K562 (cell line): ENCODE data around the gene MBD4. TPM values are rescaled to one million over a fixed set of nuclear protein-coding genes. Genes with fewer than 3 reads are reported as not detected.
A peak's percentile ranks its signal among the peaks of the same experiment; 100 is the strongest.

ENCODE experiments used
- DDX20 ChIP-seq: fragments of 450-650 bp; IDR thresholded peaks from 2 replicates; pipeline ENCODE4 v1.6.1; 2016; ENCODE audit warnings: missing genetic modification characterization, low read depth, mild to moderate bottlenecking, missing compliant biosample characterization, moderate library complexity
- HDAC2 ChIP-seq: fragments of 450-650 bp; IDR thresholded peaks from 2 replicates; pipeline ENCODE4 v1.6.1; 2016; ENCODE audit warnings: mild to moderate bottlenecking
- HIVEP1 ChIP-seq: fragments of 250-450 bp; sonication (Bioruptor Pico); IDR thresholded peaks from 2 replicates; pipeline ENCODE4 v1.4.0; 2020; ENCODE audit warnings: mild to moderate bottlenecking
- KLF6 ChIP-seq: fragments of 250-450 bp; sonication (Bioruptor Pico); IDR thresholded peaks from 2 replicates; pipeline ENCODE4 v1.4.0; 2020; ENCODE audit warnings: mild to moderate bottlenecking, moderate library complexity, borderline replicate concordance
- MTF1 ChIP-seq: fragments of 250-450 bp; sonication (Bioruptor Pico); IDR thresholded peaks from 2 replicates; pipeline ENCODE4 v1.9.0; 2021; ENCODE audit warnings: moderate library complexity, mild to moderate bottlenecking, inconsistent platforms, borderline replicate concordance
- NCOA1 ChIP-seq: fragments of 450-650 bp; IDR thresholded peaks from 2 replicates; pipeline ENCODE4 v1.6.1; 2016; ENCODE audit warnings: low read depth
- NELFE ChIP-seq: IDR thresholded peaks from 2 replicates; pipeline ENCODE4 v1.6.1; 2011; ENCODE audit warnings: mild to moderate bottlenecking; ENCODE audit not compliant: insufficient read depth, insufficient read length
- NEUROD1 ChIP-seq: fragments of 150-350 bp; IDR thresholded peaks from 2 replicates; pipeline ENCODE4 v1.6.1; 2014; ENCODE audit warnings: borderline replicate concordance, low read length, low read depth; ENCODE audit not compliant: partially characterized antibody
- NR1H2 ChIP-seq: sonication (generic); formaldehyde crosslinking; IDR thresholded peaks from 2 replicates; pipeline ENCODE4 v1.4.0; 2020; ENCODE audit warnings: mild to moderate bottlenecking, missing genetic modification reagents
- PRPF4 ChIP-seq: fragments of 200-400 bp; formaldehyde crosslinking; IDR thresholded peaks from one replicate; pipeline ENCODE4 v1.6.1; 2017; ENCODE audit warnings: low read length, low read depth, mild to moderate bottlenecking; ENCODE audit not compliant: insufficient read depth, poor library complexity, severe bottlenecking
- RAD51 ChIP-seq: fragments of 450-650 bp; IDR thresholded peaks from 2 replicates; pipeline ENCODE4 v1.7.1; 2016; ENCODE audit warnings: low read depth, mild to moderate bottlenecking, borderline replicate concordance
- TBP ChIP-seq: optimal IDR thresholded peaks from 2 replicates; pipeline ENCODE3; 2011; ENCODE audit warnings: low read depth, low read length, improper control_type of control experiment
- TCFL5 ChIP-seq: fragments of 250-450 bp; sonication (Bioruptor Pico); conservative IDR thresholded peaks from 2 replicates; pipeline ENCODE4 v1.6.1; 2021; ENCODE audit warnings: mild to moderate bottlenecking, moderate library complexity, matching md5 sums
- TEAD4 ChIP-seq, 2 experiments: sonication (generic) in 1 of 2; formaldehyde crosslinking in 1 of 2; IDR thresholded peaks; 2 replicates each; pipeline versions ENCODE4 v1.6.1 to v1.8.0; 2012 to 2022; ENCODE audit warnings: borderline replicate concordance in 1 of 2, inconsistent platforms in 1 of 2, low read length in 1 of 2, mild to moderate bottlenecking in 1 of 2, missing genetic modification reagents in 1 of 2
- ZNF143 ChIP-seq: sonication (generic); formaldehyde crosslinking; IDR thresholded peaks from 2 replicates; pipeline ENCODE4 v1.9.0; 2022; ENCODE audit warnings: mild to moderate bottlenecking, missing genetic modification reagents
- ZNF197 ChIP-seq: fragments of 200-800 bp; sonication (Bioruptor generic); IDR thresholded peaks from 2 replicates; pipeline ENCODE4 v1.6.1; 2016; ENCODE audit warnings: low read depth, missing genetic modification characterization, missing compliant biosample characterization
- ZNF274 ChIP-seq: IDR thresholded peaks from 2 replicates; pipeline ENCODE4 v1.6.1; 2011; ENCODE audit warnings: low read depth, mild to moderate bottlenecking, low read length, moderate library complexity, borderline replicate concordance
- ZNF668 ChIP-seq: fragments of 250-450 bp; sonication (Bioruptor Pico); IDR thresholded peaks from 2 replicates; pipeline ENCODE4 v1.8.0; 2022; ENCODE audit warnings: mild to moderate bottlenecking, inconsistent platforms
- ZNF764 ChIP-seq: fragments of 250-450 bp; sonication (Bioruptor Pico); IDR thresholded peaks from 2 replicates; pipeline ENCODE4 v1.4.0; 2020; ENCODE audit warnings: low read depth, mild to moderate bottlenecking, moderate library complexity
- ZNF79 ChIP-seq: fragments of 250-450 bp; sonication (Bioruptor Pico); IDR thresholded peaks from 2 replicates; pipeline ENCODE4 v1.4.0; 2020; ENCODE audit warnings: low read depth, mild to moderate bottlenecking, moderate library complexity
- ZNF830 ChIP-seq: fragments of 250-450 bp; sonication (Bioruptor Pico); IDR thresholded peaks from 2 replicates; pipeline ENCODE4 v1.5.0; 2021; ENCODE audit warnings: mild to moderate bottlenecking
- polyA plus RNA-seq, 8 experiments: library from polyadenylated mRNA; depleted of rRNA in 4 of 8; stranded (reverse) in 5 of 8; unstranded in 3 of 8; fragments of >200 nt; fragmentation: Nextera tagmentation in 2 of 8; fragmentation: Illumina TruSeq in 1 of 8; extraction: Ambion mirVana in 2 of 8; extraction: Trizol in 1 of 8; gene quantifications; 2 replicates each; pipeline versions ENCODE4 v1.2.1 to v1.2.3, GENCODE V29; 2011 to 2014; ENCODE audit warnings: inconsistent platforms in 1 of 8, missing spikeins in 1 of 8
- total RNA-seq, 7 experiments: library from RNA; depleted of rRNA in 6 of 7; stranded (reverse); fragments of >200 nt in 6 of 7; fragmentation: Illumina TruSeq in 2 of 7; extraction: Trizol in 2 of 7; gene quantifications; 2 replicates each; pipeline versions ENCODE4 v1.2.1 to v1.2.3, GENCODE V29; 2011 to 2021; ENCODE audit warnings: low replicate concordance in 1 of 7
- TF ChIP-seq, protein P1 (sequence below): fragments of 150-350 bp; conservative IDR thresholded peaks from 2 replicates; pipeline ENCODE4 v1.6.1; 2014; ENCODE audit warnings: low read length
- TF ChIP-seq, protein P2 (sequence below): fragments of 450-650 bp; IDR thresholded peaks from 2 replicates; pipeline ENCODE4 v1.6.1; 2018; ENCODE audit not compliant: partially characterized antibody
- TF ChIP-seq, protein P3 (sequence below): sonication (generic); formaldehyde crosslinking; IDR thresholded peaks from 2 replicates; pipeline ENCODE4 v1.9.0; 2022; ENCODE audit warnings: mild to moderate bottlenecking, missing genetic modification reagents

The MBD4 gene
- total and polyA plus RNA-seq, 9 of the 15 experiments (the other 6 are each of a cell fraction or from before 2014, with no cell fraction given) = 13.3 to 63.9 (median 39.0) TPM

DNA sequence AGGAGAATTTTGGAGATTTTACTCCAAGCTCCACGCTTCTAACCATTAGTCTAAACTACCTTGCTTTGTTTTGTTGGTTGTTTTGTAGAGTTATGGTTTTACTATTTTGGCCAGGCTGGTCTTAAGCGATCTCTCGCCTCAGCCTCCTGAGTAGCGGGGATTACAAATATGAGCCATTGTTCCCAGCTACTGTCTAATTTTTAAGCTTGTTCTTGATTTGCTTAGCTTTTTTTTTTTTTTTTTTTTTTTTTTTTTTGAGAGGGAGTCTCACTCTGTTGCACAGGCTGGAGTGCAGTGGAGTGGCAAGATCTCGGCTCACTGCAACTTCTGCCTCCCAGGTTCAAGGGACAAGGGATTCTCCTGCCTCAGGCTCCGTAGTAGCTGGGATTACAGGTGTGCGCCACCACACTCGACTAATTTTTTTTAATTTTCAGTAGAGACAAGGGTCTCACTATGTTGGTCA, 39.8 kb downstream of the MBD4 start (continued):
- TF ChIP-seq HIVEP1 (CRISPR knock-in tag) (no peak), PRPF4 (no peak), ZNF79 (CRISPR knock-in tag) (no peak), KLF6 (CRISPR knock-in tag) (no peak), ZNF197 (0 out of 2 replicates have a peak, but pooled peaks have one; percentile 55), TCFL5 (CRISPR knock-in tag) (no peak), TBP (peak; percentile 97), ZNF274 (no peak), NR1H2 (CRISPR knock-in tag) (no peak), DDX20 (tag) (no peak), NCOA1 (no peak), NEUROD1 (no peak), ZNF668 (no peak), ZNF830 (no peak), NELFE (no peak), ZNF764 (CRISPR knock-in tag) (no peak), MTF1 (CRISPR knock-in tag) (no peak), TEAD4 (IDR thresholded peaks at IDR 0.05; ENCODE audit: low read length) (peak; percentile 64), TEAD4 (CRISPR knock-in tag; IDR thresholded peaks at IDR 0.05; ENCODE audit: borderline replicate concordance) (no peak), RAD51 (no peak), HDAC2 (no peak), ZNF143 (CRISPR knock-in tag) (no peak)
- TF ChIP-seq, protein P1, sequence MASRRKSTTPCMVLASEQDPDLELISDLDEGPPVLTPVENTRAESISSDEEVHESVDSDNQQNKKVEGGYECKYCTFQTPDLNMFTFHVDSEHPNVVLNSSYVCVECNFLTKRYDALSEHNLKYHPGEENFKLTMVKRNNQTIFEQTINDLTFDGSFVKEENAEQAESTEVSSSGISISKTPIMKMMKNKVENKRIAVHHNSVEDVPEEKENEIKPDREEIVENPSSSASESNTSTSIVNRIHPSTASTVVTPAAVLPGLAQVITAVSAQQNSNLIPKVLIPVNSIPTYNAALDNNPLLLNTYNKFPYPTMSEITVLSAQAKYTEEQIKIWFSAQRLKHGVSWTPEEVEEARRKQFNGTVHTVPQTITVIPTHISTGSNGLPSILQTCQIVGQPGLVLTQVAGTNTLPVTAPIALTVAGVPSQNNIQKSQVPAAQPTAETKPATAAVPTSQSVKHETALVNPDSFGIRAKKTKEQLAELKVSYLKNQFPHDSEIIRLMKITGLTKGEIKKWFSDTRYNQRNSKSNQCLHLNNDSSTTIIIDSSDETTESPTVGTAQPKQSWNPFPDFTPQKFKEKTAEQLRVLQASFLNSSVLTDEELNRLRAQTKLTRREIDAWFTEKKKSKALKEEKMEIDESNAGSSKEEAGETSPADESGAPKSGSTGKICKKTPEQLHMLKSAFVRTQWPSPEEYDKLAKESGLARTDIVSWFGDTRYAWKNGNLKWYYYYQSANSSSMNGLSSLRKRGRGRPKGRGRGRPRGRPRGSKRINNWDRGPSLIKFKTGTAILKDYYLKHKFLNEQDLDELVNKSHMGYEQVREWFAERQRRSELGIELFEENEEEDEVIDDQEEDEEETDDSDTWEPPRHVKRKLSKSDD = no peak
- TF ChIP-seq, protein P2, sequence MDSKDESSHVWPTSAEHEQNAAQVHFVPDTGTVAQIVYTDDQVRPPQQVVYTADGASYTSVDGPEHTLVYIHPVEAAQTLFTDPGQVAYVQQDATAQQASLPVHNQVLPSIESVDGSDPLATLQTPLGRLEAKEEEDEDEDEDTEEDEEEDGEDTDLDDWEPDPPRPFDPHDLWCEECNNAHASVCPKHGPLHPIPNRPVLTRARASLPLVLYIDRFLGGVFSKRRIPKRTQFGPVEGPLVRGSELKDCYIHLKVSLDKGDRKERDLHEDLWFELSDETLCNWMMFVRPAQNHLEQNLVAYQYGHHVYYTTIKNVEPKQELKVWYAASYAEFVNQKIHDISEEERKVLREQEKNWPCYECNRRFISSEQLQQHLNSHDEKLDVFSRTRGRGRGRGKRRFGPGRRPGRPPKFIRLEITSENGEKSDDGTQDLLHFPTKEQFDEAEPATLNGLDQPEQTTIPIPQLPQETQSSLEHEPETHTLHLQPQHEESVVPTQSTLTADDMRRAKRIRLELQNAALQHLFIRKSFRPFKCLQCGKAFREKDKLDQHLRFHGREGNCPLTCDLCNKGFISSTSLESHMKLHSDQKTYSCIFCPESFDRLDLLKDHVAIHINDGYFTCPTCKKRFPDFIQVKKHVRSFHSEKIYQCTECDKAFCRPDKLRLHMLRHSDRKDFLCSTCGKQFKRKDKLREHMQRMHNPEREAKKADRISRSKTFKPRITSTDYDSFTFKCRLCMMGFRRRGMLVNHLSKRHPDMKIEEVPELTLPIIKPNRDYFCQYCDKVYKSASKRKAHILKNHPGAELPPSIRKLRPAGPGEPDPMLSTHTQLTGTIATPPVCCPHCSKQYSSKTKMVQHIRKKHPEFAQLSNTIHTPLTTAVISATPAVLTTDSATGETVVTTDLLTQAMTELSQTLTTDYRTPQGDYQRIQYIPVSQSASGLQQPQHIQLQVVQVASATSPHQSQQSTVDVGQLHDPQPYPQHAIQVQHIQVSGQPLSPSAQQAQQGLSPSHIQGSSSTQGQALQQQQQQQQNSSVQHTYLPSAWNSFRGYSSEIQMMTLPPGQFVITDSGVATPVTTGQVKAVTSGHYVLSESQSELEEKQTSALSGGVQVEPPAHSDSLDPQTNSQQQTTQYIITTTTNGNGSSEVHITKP = no peak
- TF ChIP-seq, protein P3, sequence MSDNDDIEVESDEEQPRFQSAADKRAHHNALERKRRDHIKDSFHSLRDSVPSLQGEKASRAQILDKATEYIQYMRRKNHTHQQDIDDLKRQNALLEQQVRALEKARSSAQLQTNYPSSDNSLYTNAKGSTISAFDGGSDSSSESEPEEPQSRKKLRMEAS = no peak
